ENCODE data around the gene CNTN5.

CNTN5 gene

GRCh38 chr11:99418927-99419720 lies 398.4 kb downstream of the CNTN5 start:
- DNase-seq = no peak

- DNase-seq = no peak
Measured at GRCh38 chr11:99419991-99420390, 399.2 kb downstream of the CNTN5 start.

GRCh38 chr11:99422581-99423427 lies 402.1 kb downstream of the CNTN5 start:
- DNase-seq = no peak

- no peak for DNase-seq
Measured at GRCh38 chr11:99423428-99423983, 402.8 kb downstream of the CNTN5 start.

- DNase-seq = no peak
Measured at GRCh38 chr11:99424313-99425084, 403.8 kb downstream of the CNTN5 start.

GRCh38 chr11:99425596-99425995 lies 404.8 kb downstream of the CNTN5 start:
- DNase-seq = no peak

- no peak for DNase-seq
Measured at GRCh38 chr11:99432677-99433076, 411.9 kb downstream of the CNTN5 start.

GRCh38 chr11:99443276-99443675 lies 422.5 kb downstream of the CNTN5 start:
- no peak for DNase-seq

- DNase-seq = no peak
Measured at GRCh38 chr11:99446400-99446799, 425.7 kb downstream of the CNTN5 start.

GRCh38 chr11:99449345-99449744 lies 428.6 kb downstream of the CNTN5 start:
- no peak for DNase-seq

GRCh38 chr11:99452075-99452474 lies 431.3 kb downstream of the CNTN5 start:
- DNase-seq = no peak

- no peak for DNase-seq
Measured at GRCh38 chr11:99461913-99462312, 441.2 kb downstream of the CNTN5 start.

- DNase-seq = no peak
Measured at GRCh38 chr11:99464985-99465384, 444.2 kb downstream of the CNTN5 start.

GRCh38 chr11:99489581-99489980 lies 468.8 kb downstream of the CNTN5 start:
- DNase-seq = no peak

GRCh38 chr11:99494065-99494464 lies 473.3 kb downstream of the CNTN5 start:
- no peak for DNase-seq

GRCh38 chr11:99501655-99502054 lies 480.9 kb downstream of the CNTN5 start:
- no peak for DNase-seq

- DNase-seq = no peak
Measured at GRCh38 chr11:99505316-99505715, 484.6 kb downstream of the CNTN5 start.

GRCh38 chr11:99505831-99506230 lies 485.1 kb downstream of the CNTN5 start:
- no peak for DNase-seq

- DNase-seq = no peak
Measured at GRCh38 chr11:99509863-99510262, 489.1 kb downstream of the CNTN5 start.

- no peak for DNase-seq
Measured at GRCh38 chr11:99513368-99513767, 492.6 kb downstream of the CNTN5 start.

GRCh38 chr11:99519095-99519494 lies 498.3 kb downstream of the CNTN5 start:
- DNase-seq = no peak

GRCh38 chr11:99522467-99523173 lies 501.9 kb downstream of the CNTN5 start:
- DNase-seq = no peak

Measured in NCI-H1092 treated with DMSO at 0.1 percent for 48 hours (cell line).